ENCODE measurements around the gene TRMT61A. TPM values are rescaled to one million over a fixed set of nuclear protein-coding genes. Genes with fewer than 3 reads are reported as not detected.

The TRMT61A gene
- total RNA-seq, 2 experiments from 2014 or later, result 20.6 to 22.1 TPM

DNA sequence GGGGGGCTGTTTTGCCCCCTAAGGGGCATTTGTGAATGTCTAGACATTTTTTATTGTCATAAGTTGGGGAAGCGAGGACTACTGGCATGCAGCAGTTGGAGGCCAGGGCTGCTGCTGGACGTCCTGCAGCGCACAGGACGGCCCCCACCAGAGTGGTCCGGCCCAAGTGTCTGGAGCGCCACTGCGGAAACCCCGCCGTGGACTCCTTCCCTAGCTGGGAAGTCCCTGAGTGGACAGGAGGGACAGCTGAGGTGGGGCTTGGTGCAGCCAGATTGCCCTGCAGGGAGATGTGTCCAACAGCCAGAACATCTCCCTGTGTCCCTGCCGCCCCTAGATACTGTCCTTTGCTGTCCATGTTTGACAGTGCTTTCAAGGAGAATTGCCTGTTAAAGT lies 11.8 kb upstream of the TRMT61A start:
- Mint-ChIP-seq H3K4me3 (no peak overlapping the region), H3K9me3 (no peaks in the 10 kb centered on the region), H3K36me3 (no peaks in the 10 kb centered on the region), H3K27ac (no peak overlapping the region), H3K4me1 (peaks cover 11% of the 10 kb centered on the region), H3K27me3 (no peaks in the 10 kb centered on the region)
- DNase-seq, result no peak

DNA sequence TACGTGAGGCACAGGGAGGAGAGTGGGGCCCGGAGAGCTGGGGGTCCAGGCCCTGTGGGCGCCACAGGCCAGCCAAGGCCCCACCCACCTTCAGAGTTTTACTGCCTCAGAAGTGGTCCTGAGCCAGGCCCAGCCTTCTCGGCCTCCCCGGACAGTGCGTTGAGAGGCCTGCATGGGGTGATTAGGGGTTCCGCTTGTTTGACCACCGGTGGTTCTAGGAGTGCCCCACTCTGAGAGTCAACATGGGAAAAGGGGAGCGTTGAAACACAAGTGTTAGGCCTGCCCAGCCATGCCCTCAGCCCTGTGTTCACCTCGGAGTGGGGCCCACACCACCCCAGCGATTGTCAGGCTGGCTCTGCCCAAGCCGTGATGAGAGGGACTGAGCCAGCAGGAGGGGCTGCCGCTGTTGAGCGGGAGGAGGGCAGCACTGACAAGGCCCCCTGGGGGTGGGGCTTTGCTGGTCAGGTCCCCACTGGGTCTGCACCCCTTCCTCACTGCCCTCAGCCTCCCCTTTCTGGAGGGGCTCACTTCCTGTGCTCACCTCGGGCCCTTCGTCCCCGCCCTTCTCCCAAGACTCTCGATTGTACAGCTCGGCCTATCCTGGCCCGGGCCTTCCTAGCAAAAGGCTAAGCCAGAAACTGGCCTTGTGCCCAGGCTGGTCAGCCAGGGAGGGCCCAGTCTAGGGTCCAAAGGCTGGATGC lies 11.1 kb upstream of the TRMT61A start:
- Mint-ChIP-seq H3K9me3 (no peaks in the 10 kb centered on the region), H3K27me3 (no peaks in the 10 kb centered on the region), H3K27ac (no peak overlapping the region), H3K36me3 (no peaks in the 10 kb centered on the region), H3K4me1 (peaks cover 11% of the 10 kb centered on the region), H3K4me3 (no peak overlapping the region)
- DNase-seq, result no peak

DNA sequence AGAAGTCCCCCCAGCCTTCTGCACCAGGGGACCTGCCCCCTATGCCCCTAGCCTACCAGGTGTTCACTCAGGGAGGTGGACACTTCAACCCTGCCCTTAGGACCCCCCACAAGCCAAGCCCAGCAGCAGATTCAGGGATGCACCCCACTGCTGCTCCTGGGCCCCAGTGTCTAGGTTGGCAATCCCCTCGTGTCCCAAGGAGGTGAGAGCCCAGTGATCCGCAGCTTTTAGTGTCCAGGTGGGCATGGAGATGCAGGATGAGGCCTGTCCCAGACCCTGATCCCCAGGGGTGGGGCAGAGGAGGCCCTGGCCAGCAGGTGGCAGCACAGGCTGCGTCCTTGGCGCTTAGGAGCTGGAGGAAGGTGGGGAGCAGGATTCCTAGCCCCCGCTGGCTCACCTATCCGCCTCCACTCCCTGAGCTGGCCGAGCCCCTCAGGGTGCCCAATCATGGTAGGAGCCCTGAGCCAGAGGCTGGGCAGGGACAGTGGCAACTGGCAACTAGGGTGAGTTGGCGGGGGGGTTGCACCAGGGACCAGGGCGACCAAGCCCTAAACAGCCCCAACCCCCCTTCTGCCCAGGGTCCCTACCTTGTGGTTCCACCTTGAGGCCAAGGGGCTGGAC lies 10.5 kb upstream of the TRMT61A start:
- Mint-ChIP-seq H3K27me3 (peaks cover 4% of the 10 kb centered on the region), H3K27ac (no peak overlapping the region), H3K4me3 (no peak overlapping the region), H3K9me3 (no peaks in the 10 kb centered on the region), H3K4me1 (peaks cover 11% of the 10 kb centered on the region), H3K36me3 (no peaks in the 10 kb centered on the region)
- DNase-seq, result peak; percentile 62

DNA sequence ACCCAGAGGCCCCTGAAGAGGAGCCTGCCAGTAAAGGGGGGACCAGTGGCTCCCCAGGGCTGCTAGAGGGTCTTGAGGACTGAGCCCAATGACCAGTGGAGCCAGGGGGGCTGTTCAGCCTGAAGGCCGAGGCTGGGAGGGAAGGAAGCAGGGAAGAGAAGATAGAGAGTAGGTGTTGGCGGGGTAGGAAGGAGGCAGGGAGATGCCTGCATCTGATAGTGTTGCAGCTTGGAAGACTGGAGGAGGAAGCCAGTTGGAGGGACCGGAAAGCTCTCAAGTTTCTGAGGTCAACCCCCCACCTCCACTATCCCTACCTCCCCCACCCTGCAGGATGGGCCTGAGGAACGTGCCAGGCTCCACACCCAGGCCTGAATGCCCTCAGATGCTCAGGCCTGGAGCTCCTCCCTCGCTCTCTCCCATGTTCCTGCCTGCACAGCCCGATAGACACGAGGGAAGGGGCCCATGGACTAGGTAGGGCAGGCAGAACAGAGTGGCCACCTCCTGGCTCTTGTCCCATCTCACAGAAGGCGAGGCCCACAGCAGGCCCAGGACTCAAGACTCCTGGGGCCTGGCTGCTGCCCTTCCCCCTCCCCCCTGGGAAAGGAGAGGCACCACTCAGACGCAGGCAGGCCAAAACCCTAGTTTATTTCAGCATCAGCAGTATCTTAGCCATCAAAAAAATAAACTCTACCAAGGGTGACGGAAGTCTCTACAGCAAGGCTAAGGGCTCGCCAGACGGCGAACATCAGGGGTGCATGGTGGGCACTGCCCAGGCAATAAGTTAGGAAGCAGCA lies 9.8 kb upstream of the TRMT61A start:
- H3K9me3 Mint-ChIP-seq, result no peaks in the 10 kb centered on the region
- no peaks in the 10 kb centered on the region for H3K36me3 Mint-ChIP-seq
- H3K27ac Mint-ChIP-seq, result no peak overlapping the region
- DNase-seq, result no peak
- H3K27me3 Mint-ChIP-seq, result peaks cover 11% of the 10 kb centered on the region
- no peak overlapping the region for H3K4me3 Mint-ChIP-seq
- H3K4me1 Mint-ChIP-seq, result peaks cover 11% of the 10 kb centered on the region

DNA sequence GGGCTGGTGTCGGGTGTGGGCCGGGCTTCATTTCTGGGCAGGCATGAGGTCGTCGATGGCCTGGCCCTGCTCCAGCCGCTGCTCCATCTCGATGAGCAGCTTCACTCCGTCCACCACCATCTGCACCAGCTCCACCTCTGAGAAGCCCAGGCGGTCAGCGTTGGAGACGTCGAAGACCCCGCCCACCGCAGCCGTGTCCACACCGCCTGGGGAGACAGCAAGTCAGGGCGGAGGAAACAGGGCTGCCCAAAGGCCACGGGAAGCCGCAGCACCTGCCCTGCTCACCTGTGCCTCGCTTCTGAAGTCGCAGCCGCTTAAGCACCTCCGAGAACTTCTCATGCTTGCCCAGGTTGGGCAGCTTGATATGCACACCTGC lies 9.2 kb upstream of the TRMT61A start:
- Mint-ChIP-seq H3K36me3 (no peaks in the 10 kb centered on the region), H3K27ac (no peak overlapping the region), H3K4me1 (peaks cover 11% of the 10 kb centered on the region), H3K9me3 (no peaks in the 10 kb centered on the region), H3K4me3 (no peak overlapping the region), H3K27me3 (peaks cover 13% of the 10 kb centered on the region)
- no peak for DNase-seq

DNA sequence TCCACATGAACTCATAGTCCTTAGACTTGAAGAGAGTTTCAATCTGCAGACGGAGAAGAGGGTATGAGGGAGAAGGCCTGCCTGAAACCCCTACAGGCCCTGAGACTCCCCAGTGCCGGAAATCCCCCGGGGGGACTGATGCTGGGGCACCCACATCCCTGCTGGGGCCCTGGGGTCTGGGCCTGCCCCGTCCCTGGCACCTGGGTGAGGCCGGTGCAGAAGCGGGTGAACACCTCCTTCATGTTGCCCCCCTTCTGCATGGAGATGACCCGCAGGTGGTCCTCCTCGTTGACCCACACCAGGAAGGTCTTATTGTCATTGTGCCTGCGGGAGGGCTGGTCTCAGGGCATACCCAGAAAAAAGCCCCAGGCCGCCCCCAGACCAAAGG lies 8.7 kb upstream of the TRMT61A start:
- Mint-ChIP-seq H3K9me3 (no peaks in the 10 kb centered on the region), H3K4me1 (peaks cover 11% of the 10 kb centered on the region), H3K27me3 (peaks cover 13% of the 10 kb centered on the region), H3K27ac (no peak overlapping the region), H3K4me3 (no peak overlapping the region), H3K36me3 (no peaks in the 10 kb centered on the region)
- DNase-seq, result no peak

DNA sequence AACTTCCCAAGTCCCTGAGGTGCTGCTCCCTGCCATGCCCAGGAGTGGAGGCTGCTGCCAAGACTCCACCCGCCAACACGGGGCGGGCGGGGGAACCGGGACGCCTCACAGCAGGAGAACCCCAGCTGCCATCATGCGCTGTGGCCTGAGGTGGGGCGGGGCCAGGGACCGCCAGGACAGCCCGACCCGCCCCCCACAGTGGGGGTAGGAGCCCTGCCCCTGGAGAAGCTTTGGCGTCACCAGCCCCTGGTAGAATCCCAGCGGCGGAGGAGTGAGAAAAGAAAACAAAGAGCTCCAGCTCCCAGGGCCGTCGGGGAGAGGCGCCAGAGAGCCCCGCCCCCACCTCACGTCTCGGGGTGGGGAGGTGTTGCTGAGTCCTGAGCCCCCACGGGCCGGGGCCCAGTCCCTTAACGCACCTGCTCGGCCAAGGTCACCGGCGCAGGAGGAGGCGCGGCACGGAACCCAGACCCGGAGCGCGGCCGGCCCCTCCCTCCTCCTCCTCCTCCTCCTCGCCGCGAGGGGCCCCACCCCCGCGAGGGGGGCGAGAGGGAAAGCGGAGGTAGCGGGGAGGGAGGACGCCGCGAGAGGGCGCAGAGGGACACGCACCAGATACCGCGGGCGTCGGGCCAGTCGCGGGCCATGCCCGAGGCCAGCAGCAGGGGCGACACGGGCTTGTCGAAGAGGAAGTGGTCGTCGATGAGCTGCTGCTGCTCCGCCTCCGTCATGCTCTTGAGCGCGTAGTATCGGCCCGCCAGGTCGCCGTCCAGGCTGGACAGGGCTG lies 8.1 kb upstream of the TRMT61A start:
- DNase-seq, result peak; percentile 64
- Mint-ChIP-seq H3K27ac (no peak overlapping the region), H3K9me3 (no peaks in the 10 kb centered on the region), H3K36me3 (no peaks in the 10 kb centered on the region), H3K4me1 (peaks cover 11% of the 10 kb centered on the region), H3K4me3 (peak overlapping the region; percentile 45), H3K27me3 (peaks cover 13% of the 10 kb centered on the region)

DNA sequence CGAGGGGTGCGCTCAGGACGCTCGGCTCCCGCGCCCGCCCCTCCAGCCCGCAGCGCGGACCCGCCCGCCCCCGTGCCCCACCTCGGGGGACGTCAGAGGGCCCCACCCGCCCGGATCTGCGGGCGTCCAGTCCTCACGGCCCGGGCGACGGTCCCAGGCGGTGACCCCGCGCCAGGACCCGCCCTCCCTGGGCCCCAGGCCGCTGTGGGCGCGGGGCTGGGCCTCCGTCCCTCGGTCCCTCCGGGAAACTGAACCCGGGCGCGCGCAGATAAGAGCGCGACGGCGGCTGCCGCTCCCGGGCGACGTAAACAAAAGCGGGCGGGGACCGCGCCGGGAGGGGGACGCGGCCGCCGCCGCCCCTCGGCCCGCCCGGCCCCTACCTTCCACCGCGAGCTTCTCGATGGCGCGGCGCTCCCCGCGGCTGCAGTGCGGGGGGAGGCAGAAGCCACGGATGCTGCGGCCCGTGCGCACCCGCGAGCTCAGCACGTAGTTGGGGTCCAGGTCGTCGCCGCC lies 7.5 kb upstream of the TRMT61A start:
- Mint-ChIP-seq H3K4me3 (no peak overlapping the region), H3K27me3 (peaks cover 13% of the 10 kb centered on the region), H3K9me3 (no peaks in the 10 kb centered on the region), H3K27ac (no peak overlapping the region), H3K36me3 (no peaks in the 10 kb centered on the region), H3K4me1 (peaks cover 11% of the 10 kb centered on the region)
- no peak for DNase-seq

DNA sequence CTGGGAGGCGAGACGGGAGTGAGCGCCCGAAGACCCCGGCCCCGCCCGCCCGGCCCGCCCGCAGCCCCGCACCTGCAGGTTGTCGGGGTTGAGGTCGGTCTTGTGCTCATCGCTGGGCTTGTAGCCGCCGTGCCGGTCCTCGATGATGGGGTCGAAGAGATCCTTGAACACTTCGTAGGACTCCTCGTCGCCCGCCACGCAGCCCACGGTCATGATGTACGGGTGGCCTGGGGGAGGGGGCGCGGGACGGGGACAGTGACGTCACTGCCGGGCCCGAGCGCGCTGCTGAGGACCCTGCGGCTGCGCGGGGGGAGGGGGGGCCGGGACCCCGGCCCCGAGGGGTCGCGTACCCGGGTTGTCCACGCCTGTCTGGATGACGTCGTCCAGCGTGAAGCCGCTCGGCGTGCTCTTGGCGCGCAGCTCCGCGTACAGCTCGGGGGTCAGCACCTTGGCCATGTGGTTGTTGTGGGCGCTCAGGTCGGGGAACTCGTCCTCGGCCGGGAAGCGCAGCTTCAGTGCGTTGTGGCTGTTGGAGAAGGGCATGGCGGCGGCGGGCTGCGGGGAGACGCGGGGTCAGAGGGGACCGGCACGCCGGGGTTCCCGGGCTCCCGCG lies 6.9 kb upstream of the TRMT61A start:
- no peaks in the 10 kb centered on the region for H3K9me3 Mint-ChIP-seq
- peak overlapping the region; percentile 34 for H3K4me3 Mint-ChIP-seq
- H3K27ac Mint-ChIP-seq, result no peak overlapping the region
- H3K27me3 Mint-ChIP-seq, result peaks cover 13% of the 10 kb centered on the region
- no peaks in the 10 kb centered on the region for H3K36me3 Mint-ChIP-seq
- H3K4me1 Mint-ChIP-seq, result peaks cover 12% of the 10 kb centered on the region
- DNase-seq, result no peak

DNA sequence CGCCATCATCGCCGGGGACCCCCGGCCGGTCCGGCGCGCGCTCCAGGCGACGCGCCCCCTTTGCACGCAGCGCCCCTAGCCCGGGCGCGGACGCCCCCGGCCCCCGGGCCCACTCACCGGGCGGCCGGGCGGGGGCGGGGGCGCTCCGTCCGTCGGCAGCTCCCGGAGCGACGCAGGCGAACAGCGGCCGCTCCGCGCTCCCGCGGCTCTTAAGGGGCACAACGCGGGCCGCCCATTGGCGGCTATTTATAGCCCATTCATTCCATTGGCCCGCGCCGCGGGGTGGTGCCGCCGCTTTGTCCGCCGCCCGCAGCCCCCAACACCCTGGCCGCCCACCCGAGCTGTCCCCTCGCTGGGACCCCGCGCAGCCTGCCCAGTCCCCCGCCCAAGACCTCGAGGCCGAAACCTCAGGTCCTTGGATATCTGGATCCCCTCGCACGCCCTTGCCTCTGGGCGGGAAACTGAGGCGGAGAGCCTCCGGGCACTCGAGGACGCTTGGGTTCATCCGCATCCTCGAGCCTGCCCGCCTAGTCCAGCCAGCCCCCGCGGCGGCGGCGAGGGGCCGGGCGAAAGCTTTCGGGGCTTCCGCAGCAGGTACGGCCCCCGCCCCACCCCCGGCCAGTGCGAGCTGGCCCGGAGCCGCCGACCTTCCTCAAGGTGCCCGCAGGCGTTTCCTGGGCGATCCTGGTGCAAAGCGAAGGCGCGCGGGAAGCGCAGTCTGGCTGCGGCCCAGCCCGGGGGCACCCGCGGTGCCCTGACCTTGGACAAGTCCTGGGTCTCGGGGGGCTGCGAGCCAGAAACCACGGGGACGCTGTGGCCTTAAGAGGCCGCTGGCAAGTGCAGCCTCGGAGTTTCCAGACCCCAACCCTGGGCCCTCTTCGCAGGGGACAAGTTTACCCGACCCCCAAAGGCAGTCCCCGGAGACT lies 6.1 kb upstream of the TRMT61A start, which contains the start of gene CKB:
TSS of gene CKB (minus strand) at position 182 of the 926 bp plus-strand sequence. CDS start 337 bp downstream, outside the sequence.
- no peaks in the 10 kb centered on the region for H3K9me3 Mint-ChIP-seq
- peak within 1 kb of the TSS; percentile 34 for H3K4me3 Mint-ChIP-seq
- no peak within 1 kb of the TSS for H3K27ac Mint-ChIP-seq
- no peak for DNase-seq
- H3K27me3 Mint-ChIP-seq, result peaks cover 13% of the 10 kb centered on the region
- H3K4me1 Mint-ChIP-seq, result peaks cover 21% of the 10 kb centered on the region
- H3K36me3 Mint-ChIP-seq, result no peaks in the 10 kb centered on the region

DNA sequence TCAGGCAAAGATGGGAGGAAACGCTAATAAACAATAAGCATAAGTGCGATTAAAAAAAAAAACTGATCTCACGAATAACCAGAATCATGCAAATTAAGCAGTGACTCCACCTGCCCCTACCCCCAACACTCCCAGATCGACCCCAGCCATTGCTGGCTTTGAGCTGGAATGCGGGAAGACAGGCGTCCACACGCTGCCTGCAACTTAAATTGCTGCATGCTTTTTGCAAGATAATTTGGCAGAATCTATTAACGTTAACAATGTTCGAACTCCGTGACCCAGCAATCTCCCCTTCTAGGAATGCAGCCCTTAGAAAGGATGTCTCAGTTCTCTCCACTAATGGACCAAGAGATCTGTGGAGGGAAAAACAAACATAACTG lies 5.4 kb upstream of the TRMT61A start:
- no peak overlapping the region for H3K4me3 Mint-ChIP-seq
- no peak for DNase-seq
- peaks cover 24% of the 10 kb centered on the region for H3K4me1 Mint-ChIP-seq
- no peak overlapping the region for H3K27ac Mint-ChIP-seq
- peaks cover 13% of the 10 kb centered on the region for H3K27me3 Mint-ChIP-seq
- no peaks in the 10 kb centered on the region for H3K9me3 Mint-ChIP-seq
- no peaks in the 10 kb centered on the region for H3K36me3 Mint-ChIP-seq

DNA sequence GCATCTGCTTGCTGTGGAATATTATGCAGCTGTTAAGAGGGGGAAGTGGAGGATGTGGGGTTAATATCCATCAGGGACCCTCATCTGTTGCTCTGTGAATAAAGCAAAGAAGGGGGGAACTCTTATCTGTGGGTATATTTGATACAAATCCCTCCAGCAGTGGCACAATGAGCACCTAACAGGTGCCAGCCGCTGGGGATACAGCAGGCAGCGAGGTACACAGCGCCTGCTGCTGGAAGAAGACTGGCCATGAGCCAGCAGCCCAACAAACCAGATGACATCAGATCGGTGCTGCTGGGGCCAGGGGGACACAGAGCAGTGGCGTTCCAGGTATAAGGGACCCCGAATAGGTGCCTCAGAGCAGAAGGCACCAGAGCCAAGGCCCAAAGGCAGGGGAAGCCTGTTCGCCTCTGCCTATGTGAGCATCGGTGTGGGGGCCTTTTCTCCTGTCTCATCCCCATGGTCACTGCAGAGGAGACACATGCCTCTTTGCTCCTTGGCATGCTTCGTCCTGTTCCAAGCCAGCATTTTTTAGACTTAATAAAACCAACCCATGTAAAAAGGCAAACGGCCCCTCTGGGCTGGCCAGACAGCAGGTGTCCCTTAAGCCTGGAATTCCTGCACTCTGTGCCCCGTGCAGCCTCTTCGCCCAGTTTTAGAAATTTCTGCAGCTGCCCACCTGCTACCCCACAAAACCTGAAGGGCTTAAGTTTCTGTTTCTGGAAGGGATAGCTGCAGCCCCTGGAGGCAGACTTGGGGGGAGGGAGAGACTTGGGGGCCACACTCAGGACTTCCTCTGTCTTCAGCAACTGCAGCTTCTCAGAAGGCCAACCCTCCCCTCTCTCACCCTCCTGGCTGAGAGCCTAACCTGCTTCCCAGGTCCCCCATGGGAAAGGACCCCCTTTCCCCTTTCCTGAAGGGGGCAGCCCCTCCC lies 4.7 kb upstream of the TRMT61A start:
- H3K36me3 Mint-ChIP-seq, result no peaks in the 10 kb centered on the region
- H3K27ac Mint-ChIP-seq, result no peak overlapping the region
- no peak for DNase-seq
- no peak overlapping the region for H3K4me3 Mint-ChIP-seq
- peaks cover 20% of the 10 kb centered on the region for H3K4me1 Mint-ChIP-seq
- H3K27me3 Mint-ChIP-seq, result peaks cover 13% of the 10 kb centered on the region
- no peaks in the 10 kb centered on the region for H3K9me3 Mint-ChIP-seq
